Activated CD4-positive, alpha-beta T cell treated with anti-CD3 and anti-CD28 coated beads, Interleukin-10, Interleukin-2, amounts not matched to agents 100 ng/mL and 50 ng/mL, durations not matched to agents 16 hours and 8 hours (primary cell): ENCODE measurements around the gene TBC1D4.
"Not testable (repeated sequence)": the region's sequence is repeated elsewhere in the genome, so short reads cannot be mapped to it uniquely, and the experiment has no call there.

ENCODE experiments used
- DNase-seq: peaks from one replicate; pipeline ENCODE4 v3.0.0-alpha.2; 2020

Gene TBC1D4

DNA sequence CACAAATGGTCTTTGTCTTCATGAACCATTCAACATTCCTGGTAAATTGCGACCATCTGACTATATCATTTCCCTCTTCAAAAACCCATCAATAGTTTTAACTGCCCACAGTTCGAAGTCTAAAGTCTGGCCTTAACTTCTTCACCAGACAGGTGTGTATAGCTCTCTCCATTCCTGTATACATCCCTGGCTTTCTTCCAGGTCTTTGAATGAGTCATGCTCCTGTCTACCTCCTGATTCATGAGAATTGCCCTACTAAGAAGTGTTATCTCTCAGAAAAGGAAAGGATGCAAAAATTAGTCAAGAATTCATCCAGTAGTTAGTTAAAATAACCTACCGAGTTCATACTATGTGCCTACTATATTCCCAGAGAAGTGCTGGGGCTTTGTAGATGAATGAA, 225.0 kb downstream of the TBC1D4 start:
- DNase-seq, result no peak

DNA sequence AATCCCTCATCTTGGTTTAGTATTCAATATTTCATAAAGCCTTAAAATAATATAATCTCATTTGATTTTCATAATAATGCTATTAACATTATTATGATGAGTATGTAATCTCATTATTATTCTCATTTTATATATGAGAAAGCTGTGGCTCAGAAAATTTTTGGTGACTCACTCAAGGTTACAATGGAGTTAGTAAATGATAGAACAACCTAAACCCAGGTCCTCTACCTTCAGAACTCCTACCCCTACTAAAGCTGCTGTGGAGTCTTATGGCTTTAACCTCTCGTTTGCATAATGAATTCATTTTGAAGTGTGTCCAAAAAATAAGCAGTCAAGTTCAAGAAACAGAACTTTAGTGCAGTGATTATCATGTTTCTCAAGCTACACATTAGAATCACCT, 226.3 kb downstream of the TBC1D4 start:
- no peak for DNase-seq

DNA sequence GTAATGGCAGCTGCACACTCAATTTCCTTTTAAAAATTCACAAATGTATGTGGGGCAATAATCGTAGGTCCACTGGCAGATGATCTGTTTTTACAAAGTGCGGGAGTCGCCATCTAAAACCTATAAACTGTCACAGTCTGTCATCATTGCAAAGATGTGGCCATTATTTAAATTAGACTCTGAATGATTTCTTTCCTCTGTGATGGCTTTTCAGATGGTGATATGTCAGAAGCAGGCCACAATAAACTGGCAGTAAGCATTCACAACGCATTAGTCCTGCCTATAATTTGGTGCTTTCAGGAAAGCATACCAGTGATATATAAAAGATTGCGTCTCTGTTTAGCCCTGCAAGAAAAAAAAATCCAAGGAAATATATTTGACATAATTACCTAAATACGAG, 226.8 kb downstream of the TBC1D4 start:
- no peak for DNase-seq

DNA sequence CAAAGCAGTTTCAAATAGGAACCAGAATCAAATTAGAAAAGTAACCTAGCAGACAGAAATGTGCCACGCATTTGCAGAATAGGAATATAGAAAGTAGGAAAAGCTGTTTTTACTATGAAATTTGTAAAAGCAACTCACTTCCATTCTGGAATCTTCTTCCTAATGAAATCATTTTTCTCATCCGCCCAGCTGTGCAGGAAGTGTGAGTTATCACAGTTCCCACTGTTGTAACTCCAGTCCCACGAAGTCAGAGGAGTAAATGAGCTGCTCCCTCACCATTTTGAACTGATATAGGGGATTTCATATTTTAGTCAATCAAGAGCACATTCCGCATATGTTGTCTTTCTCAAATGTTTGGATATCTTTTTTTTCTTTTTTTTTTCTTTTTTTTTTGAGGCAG, 230.8 kb downstream of the TBC1D4 start:
- DNase-seq, result no peak

DNA sequence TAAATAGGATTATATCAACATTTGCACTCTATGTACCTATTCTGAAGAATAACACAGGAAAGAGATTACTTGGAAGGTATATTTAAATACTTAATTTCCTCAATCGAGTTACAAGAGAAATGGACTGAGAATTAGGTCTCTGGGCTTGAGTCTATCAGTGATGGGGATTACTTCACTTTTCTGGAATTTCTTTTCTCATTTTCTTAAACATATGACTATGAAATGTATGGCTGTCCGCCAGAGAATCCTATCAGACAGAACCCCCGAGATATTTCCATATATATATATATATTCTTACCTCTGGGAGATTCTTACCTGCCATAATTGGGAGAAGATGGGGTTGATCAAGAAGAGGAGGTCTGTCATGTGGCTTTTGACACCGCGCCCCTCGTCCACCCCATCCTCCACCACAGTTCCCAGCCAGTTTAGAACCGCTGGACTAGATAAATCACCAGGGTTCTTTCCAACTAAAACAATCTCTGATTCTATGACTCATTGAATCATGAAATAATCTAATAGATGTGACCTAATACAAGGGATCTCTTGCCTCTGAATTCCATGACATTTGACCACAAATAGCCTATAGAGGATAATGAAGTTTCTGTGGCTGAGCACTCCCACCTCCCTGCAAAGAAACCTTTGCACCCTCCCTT, 231.3 kb downstream of the TBC1D4 start:
- DNase-seq, result no peak

DNA sequence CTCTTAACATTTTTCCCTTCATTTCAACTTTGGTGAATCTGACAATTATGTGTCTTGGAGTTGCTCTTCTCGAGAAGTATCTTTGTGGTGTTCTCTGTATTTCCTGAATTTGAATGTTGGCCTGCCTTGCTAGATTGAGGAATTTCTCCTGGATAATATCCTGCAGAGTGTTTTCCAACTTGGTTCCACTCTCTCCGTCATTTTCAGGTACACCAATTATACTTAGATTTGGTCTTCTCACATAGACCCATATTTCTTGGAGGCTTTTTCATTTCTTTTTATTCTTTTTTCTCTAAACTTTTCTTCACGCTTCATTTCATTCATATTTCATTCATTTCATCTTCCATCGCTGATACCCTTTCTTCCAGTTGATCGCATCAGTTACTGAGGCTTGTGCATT, 236.4 kb downstream of the TBC1D4 start:
- not testable (repeated sequence) for DNase-seq

DNA sequence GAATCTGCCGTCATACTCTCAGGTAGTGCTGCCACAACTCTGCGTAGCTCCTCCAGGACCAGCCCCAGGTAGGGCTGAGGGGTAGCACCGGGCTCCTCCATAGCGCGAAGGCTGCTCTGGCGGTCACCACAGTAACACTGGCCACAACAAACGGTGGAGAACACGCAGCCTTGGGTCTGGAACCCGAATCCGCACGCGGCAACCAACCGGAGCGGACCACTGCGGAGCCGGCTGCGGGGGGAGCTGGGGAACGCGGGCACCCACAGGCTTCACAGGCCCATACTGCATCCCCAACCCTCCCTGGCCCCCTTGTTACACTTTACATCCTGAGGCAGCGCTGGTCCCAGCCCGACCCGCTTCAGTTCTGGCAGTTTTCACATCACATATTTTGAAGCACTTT, 241.7 kb downstream of the TBC1D4 start:
- DNase-seq, result not testable (repeated sequence)

DNA sequence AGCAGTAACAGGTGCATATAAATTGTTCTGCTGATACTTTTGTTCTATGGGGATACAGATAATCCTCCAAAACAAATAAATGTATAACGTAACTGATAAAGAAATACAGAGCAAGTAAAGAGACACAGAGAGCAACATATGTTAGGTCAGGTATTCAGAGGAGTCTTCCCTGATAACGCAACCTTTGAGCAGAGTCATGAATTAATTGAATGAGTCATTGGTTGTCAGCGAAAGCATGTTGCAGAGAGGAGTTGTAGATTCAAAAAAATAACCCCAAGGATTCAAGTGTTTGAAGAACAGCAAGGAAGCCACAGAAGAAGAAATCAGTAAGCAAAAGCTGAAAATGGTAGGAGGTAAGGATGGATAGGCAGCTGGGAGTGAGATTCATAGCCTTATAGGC, 245.2 kb downstream of the TBC1D4 start:
- no peak for DNase-seq
